SK-N-SH treated with all-trans-retinoic acid at 6 μM for 48 hours (cell line): Measurements from ENCODE around the gene CFAP52.

ENCODE experiments used
- ATAC-seq: fragments of 200-7000 bp; cut with Tn5 transposase; 3 replicates; pipeline ENCODE4 v1.9.1; 2020; ENCODE audit warnings: mild to moderate bottlenecking, moderate library complexity
- ARNTL ChIP-seq: fragments of 450-650 bp; formaldehyde crosslinking; IDR thresholded peaks from 2 replicates; pipeline ENCODE4 v1.5.0; 2020; ENCODE audit warnings: low read depth, mild to moderate bottlenecking, moderate library complexity, borderline replicate concordance
- BACH2 ChIP-seq: fragments of 250-450 bp; sonication (Bioruptor Pico); IDR thresholded peaks from 2 replicates; pipeline ENCODE4 v1.9.0; 2021; ENCODE audit warnings: mild to moderate bottlenecking, borderline replicate concordance
- CSDC2 ChIP-seq: fragments of 250-450 bp; sonication (Bioruptor Pico); IDR thresholded peaks from 2 replicates; pipeline ENCODE4 v1.5.0; 2020; ENCODE audit warnings: mild to moderate bottlenecking, moderate library complexity
- GLIS3 ChIP-seq: fragments of 250-450 bp; sonication (Bioruptor Pico); IDR thresholded peaks from 2 replicates; pipeline ENCODE4 v1.5.0; 2020; ENCODE audit warnings: mild to moderate bottlenecking, moderate library complexity
- ISL1 ChIP-seq: fragments of 250-450 bp; sonication (Bioruptor Pico); IDR thresholded peaks from 2 replicates; pipeline ENCODE4 v2.1.2; 2022; ENCODE audit warnings: mild to moderate bottlenecking, moderate library complexity
- OSR1 ChIP-seq: fragments of 250-450 bp; sonication (Bioruptor Pico); IDR thresholded peaks from 2 replicates; pipeline ENCODE4 v1.8.0; 2022; ENCODE audit warnings: moderate library complexity, mild to moderate bottlenecking, inconsistent platforms
- PATZ1 ChIP-seq: fragments of 250-450 bp; sonication (Bioruptor Pico); IDR thresholded peaks from 2 replicates; pipeline ENCODE4 v1.8.0; 2020; ENCODE audit warnings: mild to moderate bottlenecking, moderate library complexity, borderline replicate concordance
- POU6F1 ChIP-seq: fragments of 250-450 bp; sonication (Bioruptor Pico); IDR thresholded peaks from 2 replicates; pipeline ENCODE4 v1.8.0; 2021; ENCODE audit warnings: low read depth, mild to moderate bottlenecking, moderate library complexity, borderline replicate concordance
- PPARA ChIP-seq: fragments of 250-450 bp; sonication (Bioruptor Pico); IDR thresholded peaks from 2 replicates; pipeline ENCODE4 v1.5.0; 2020; ENCODE audit warnings: mild to moderate bottlenecking, borderline replicate concordance
- RARB ChIP-seq: fragments of 250-450 bp; sonication (Bioruptor Pico); IDR thresholded peaks from 2 replicates; pipeline ENCODE4 v1.8.0; 2021; ENCODE audit warnings: mild to moderate bottlenecking, moderate library complexity
- SNAI2 ChIP-seq: fragments of 250-450 bp; sonication (Bioruptor Pico); IDR thresholded peaks from 2 replicates; pipeline ENCODE4 v1.5.0; 2020; ENCODE audit warnings: mild to moderate bottlenecking, moderate library complexity
- TOX ChIP-seq: fragments of 250-450 bp; sonication (Bioruptor Pico); IDR thresholded peaks from 2 replicates; pipeline ENCODE4 v1.8.0; 2021; ENCODE audit warnings: mild to moderate bottlenecking, moderate library complexity, borderline replicate concordance
- TSHZ2 ChIP-seq: fragments of 250-450 bp; sonication (Bioruptor Pico); IDR thresholded peaks from 2 replicates; pipeline ENCODE4 v1.5.0; 2020; ENCODE audit warnings: mild to moderate bottlenecking, moderate library complexity
- ZC3H10 ChIP-seq: fragments of 250-450 bp; sonication (Bioruptor Pico); IDR thresholded peaks from 2 replicates; pipeline ENCODE4 v1.5.1; 2021; ENCODE audit warnings: mild to moderate bottlenecking, moderate library complexity
- ZFP3 ChIP-seq: fragments of 250-450 bp; sonication (Bioruptor Pico); IDR thresholded peaks from 2 replicates; pipeline ENCODE4 v1.5.0; 2020; ENCODE audit warnings: mild to moderate bottlenecking, moderate library complexity
- ZFP30 ChIP-seq: fragments of 450-650 bp; formaldehyde crosslinking; IDR thresholded peaks from 2 replicates; pipeline ENCODE4 v1.5.0; 2022; ENCODE audit warnings: mild to moderate bottlenecking, moderate library complexity
- ZNF565 ChIP-seq: fragments of 450-650 bp; formaldehyde crosslinking; conservative IDR thresholded peaks from 2 replicates; pipeline ENCODE4 v1.5.0; 2020; ENCODE audit warnings: low read depth, mild to moderate bottlenecking, moderate library complexity
- ZNF70 ChIP-seq: fragments of 450-650 bp; formaldehyde crosslinking; IDR thresholded peaks from 2 replicates; pipeline ENCODE4 v1.5.0; 2020; ENCODE audit warnings: mild to moderate bottlenecking, moderate library complexity
- ZNF8 ChIP-seq: fragments of 450-650 bp; formaldehyde crosslinking; IDR thresholded peaks from 2 replicates; pipeline ENCODE4 v1.5.0; 2020; ENCODE audit warnings: mild to moderate bottlenecking, moderate library complexity
- TF ChIP-seq, protein P1 (sequence below): fragments of 250-450 bp; sonication (Bioruptor Pico); IDR thresholded peaks from 2 replicates; pipeline ENCODE4 v1.5.1; 2021; ENCODE audit warnings: mild to moderate bottlenecking, moderate library complexity
- TF ChIP-seq, protein P2 (sequence below): fragments of 250-450 bp; sonication (Bioruptor Pico); IDR thresholded peaks from 2 replicates; pipeline ENCODE4 v1.5.1; 2020; ENCODE audit warnings: low read depth, mild to moderate bottlenecking, moderate library complexity

CFAP52 gene

DNA sequence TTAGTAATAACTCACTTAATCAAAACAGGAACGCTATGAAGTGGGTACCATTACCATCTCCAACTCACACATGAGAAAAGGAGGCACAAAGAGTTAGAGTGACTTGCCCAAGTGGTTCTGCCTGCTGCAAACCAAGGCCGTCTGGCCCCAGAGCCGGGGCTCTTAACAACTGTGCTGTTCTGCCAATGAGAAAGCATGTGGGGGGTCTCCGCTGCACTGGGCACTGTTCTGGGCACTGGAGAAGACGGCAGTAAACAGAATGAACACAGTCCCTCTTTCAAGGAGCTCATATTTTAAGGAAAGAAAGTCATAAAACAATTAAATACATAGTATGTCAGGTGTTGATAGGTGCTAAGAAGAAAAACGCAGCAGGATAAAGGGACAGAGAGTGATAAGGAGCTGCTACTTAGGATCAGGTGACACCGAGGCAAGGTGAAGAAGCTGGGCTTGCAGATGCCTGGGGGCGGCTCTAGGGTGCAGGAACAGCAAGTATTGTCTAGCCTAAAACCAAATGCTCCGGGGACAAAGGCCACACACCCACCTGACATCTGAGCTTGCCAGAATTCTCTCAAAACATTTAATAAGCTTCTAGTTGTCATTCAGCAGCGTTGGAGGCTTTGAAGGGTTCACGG lies 7.4 kb upstream of the CFAP52 start:
- no peak for TF ChIP-seq OSR1 (CRISPR knock-in tag)
- no peak for TF ChIP-seq ZC3H10
- no peak for TF ChIP-seq TSHZ2
- no peak for TF ChIP-seq ZFP30 (CRISPR knock-in tag)
- no peak for TF ChIP-seq PPARA (CRISPR knock-in tag)
- no peak for TF ChIP-seq ARNTL (CRISPR knock-in tag)
- TF ChIP-seq, all 23 proteins: peak for 0
- ATAC-seq, result no peak

DNA sequence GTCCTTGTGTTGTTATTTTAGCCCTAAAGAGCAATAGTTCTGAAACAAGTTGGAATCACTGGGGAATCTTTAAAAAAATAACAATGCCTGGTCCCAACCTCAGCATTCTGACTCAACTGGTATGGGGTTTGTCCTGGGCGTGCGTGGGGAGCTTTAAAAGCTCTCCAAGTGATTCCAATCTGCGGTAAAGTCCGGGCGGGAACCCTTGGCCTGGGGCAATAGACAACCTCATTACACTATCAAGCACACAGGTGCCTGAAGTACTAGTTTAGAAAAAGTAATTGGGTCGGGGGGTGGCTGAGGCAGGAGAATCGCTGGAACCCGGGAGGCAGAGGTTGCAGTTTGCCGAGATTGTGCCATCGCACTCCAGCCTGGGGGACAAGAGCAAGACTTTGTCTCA lies 5.2 kb upstream of the CFAP52 start:
- no peak for ATAC-seq
- no peak for TF ChIP-seq RARB (CRISPR knock-in tag)
- no peak for TF ChIP-seq POU6F1
- TF ChIP-seq ZNF8 (CRISPR knock-in tag), result no peak
- no peak for TF ChIP-seq ZFP30 (CRISPR knock-in tag)
- no peak for TF ChIP-seq ISL1 (CRISPR knock-in tag)
- no peak for TF ChIP-seq GLIS3
- TF ChIP-seq BACH2 (CRISPR knock-in tag), result no peak
- TF ChIP-seq ZFP3 (CRISPR knock-in tag), result no peak
- TF ChIP-seq, protein P1, sequence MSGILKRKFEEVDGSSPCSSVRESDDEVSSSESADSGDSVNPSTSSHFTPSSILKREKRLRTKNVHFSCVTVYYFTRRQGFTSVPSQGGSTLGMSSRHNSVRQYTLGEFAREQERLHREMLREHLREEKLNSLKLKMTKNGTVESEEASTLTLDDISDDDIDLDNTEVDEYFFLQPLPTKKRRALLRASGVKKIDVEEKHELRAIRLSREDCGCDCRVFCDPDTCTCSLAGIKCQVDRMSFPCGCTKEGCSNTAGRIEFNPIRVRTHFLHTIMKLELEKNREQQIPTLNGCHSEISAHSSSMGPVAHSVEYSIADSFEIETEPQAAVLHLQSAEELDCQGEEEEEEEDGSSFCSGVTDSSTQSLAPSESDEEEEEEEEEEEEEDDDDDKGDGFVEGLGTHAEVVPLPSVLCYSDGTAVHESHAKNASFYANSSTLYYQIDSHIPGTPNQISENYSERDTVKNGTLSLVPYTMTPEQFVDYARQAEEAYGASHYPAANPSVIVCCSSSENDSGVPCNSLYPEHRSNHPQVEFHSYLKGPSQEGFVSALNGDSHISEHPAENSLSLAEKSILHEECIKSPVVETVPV (CRISPR knock-in tag), result no peak
- no peak for TF ChIP-seq PATZ1
- no peak for TF ChIP-seq ARNTL (CRISPR knock-in tag)
- no peak for TF ChIP-seq ZNF565
- TF ChIP-seq, protein P2, sequence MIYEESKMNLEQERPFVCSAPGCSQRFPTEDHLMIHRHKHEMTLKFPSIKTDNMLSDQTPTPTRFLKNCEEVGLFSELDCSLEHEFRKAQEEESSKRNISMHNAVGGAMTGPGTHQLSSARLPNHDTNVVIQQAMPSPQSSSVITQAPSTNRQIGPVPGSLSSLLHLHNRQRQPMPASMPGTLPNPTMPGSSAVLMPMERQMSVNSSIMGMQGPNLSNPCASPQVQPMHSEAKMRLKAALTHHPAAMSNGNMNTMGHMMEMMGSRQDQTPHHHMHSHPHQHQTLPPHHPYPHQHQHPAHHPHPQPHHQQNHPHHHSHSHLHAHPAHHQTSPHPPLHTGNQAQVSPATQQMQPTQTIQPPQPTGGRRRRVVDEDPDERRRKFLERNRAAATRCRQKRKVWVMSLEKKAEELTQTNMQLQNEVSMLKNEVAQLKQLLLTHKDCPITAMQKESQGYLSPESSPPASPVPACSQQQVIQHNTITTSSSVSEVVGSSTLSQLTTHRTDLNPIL (CRISPR knock-in tag), result no peak
- TF ChIP-seq TOX, result no peak
- TF ChIP-seq ZC3H10, result no peak
- TF ChIP-seq SNAI2 (CRISPR knock-in tag), result no peak
- no peak for TF ChIP-seq TSHZ2
- no peak for TF ChIP-seq ZNF70
- TF ChIP-seq CSDC2 (CRISPR knock-in tag), result no peak
